ENCODE results near the gene KCNN4. TPM values are rescaled to one million over a fixed set of nuclear protein-coding genes. Genes with fewer than 3 reads are reported as not detected.

The KCNN4 gene
- total RNA-seq, 4 donors from 2014 or later: 1.1 to 4.1 (median 1.7) TPM; not detected in 1

GRCh38 chr19:43763473-43763939 lies 17.3 kb downstream of the KCNN4 start:
- Histone ChIP-seq H3K36me3 (no peaks in the 10 kb centered on the region), H3K9me3 (no peaks in the 10 kb centered on the region), H3K27ac (no peak overlapping the region), H3K4me1 (no peaks in the 10 kb centered on the region), H3K4me3 (no peak overlapping the region), H3K27me3 (no peaks in the 10 kb centered on the region)
- intact Hi-C loops (cut with DNase I; ENCODE audit: low total_unique reads): no loop called here
- TF ChIP-seq CTCF (IDR thresholded peaks at IDR 0.05 in 4 of 5, conservative IDR thresholded peaks at IDR 0.05 in 1 of 5): no peak
- TF ChIP-seq POLR2A (IDR thresholded peaks at IDR 0.05): no peak
- in situ Hi-C loops (cut with MboI; ENCODE audit: low sequenced_read_pairs in 4 of 4): no loop called here
- ATAC-seq (no peak), DNase-seq (no peak)

- Histone ChIP-seq H3K4me1 (no peaks in the 10 kb centered on the region), H3K27me3 (no peaks in the 10 kb centered on the region), H3K27ac (no peak overlapping the region), H3K36me3 (no peaks in the 10 kb centered on the region), H3K4me3 (no peak overlapping the region), H3K9me3 (no peaks in the 10 kb centered on the region)
- in situ Hi-C loops (cut with MboI; ENCODE audit: low sequenced_read_pairs in 4 of 4) (no loop called here), intact Hi-C loops (cut with DNase I; ENCODE audit: low total_unique reads) (no loop called here)
- no peak for ATAC-seq
- TF ChIP-seq CTCF (IDR thresholded peaks at IDR 0.05 in 4 of 5, conservative IDR thresholded peaks at IDR 0.05 in 1 of 5) (no peak), POLR2A (IDR thresholded peaks at IDR 0.05) (no peak)
- no peak for DNase-seq
Observed at GRCh38 chr19:43762814-43763213, 18.0 kb downstream of the KCNN4 start.

GRCh38 chr19:43760941-43761340 lies 19.8 kb downstream of the KCNN4 start:
- Histone ChIP-seq H3K27me3 (no peaks in the 10 kb centered on the region), H3K36me3 (no peaks in the 10 kb centered on the region), H3K4me3 (no peak overlapping the region), H3K27ac (no peak overlapping the region), H3K9me3 (no peaks in the 10 kb centered on the region), H3K4me1 (no peaks in the 10 kb centered on the region)
- in situ Hi-C loops (cut with MboI; ENCODE audit: low sequenced_read_pairs in 4 of 4): no loop called here
- DNase-seq (no peak), ATAC-seq (no peak)
- TF ChIP-seq POLR2A (IDR thresholded peaks at IDR 0.05): no peak
- TF ChIP-seq CTCF (IDR thresholded peaks at IDR 0.05 in 4 of 5, conservative IDR thresholded peaks at IDR 0.05 in 1 of 5): no peak
- intact Hi-C loops (cut with DNase I; ENCODE audit: low total_unique reads): no loop called here

- H3K9me3 ChIP-seq: no peaks in the 10 kb centered on the region
- H3K27ac ChIP-seq: no peak overlapping the region
- no peak for ATAC-seq
- intact Hi-C loops (cut with DNase I; ENCODE audit: low total_unique reads) (loop anchor here (10.0 kb wide), 1 partner anchor 225 kb away; the partner anchor contains the start of gene ZNF575), in situ Hi-C loops (cut with MboI; ENCODE audit: low sequenced_read_pairs in 4 of 4) (no loop called here)
- H3K4me1 ChIP-seq: no peaks in the 10 kb centered on the region
- no peaks in the 10 kb centered on the region for H3K27me3 ChIP-seq
- no peak overlapping the region for H3K4me3 ChIP-seq
- no peaks in the 10 kb centered on the region for H3K36me3 ChIP-seq
- DNase-seq: no peak
- TF ChIP-seq POLR2A (IDR thresholded peaks at IDR 0.05): no peak
- TF ChIP-seq CTCF (IDR thresholded peaks at IDR 0.05 in 4 of 5, conservative IDR thresholded peaks at IDR 0.05 in 1 of 5): no peak
Observed at GRCh38 chr19:43759515-43759914, 21.3 kb downstream of the KCNN4 start.

All from gastrocnemius medialis (tissue), 4 donors.